SK-N-MC (cell line): ENCODE measurements around the gene HINT1.

Source experiments
- EZH2 ChIP-seq: fragments of 200-600 bp; sonication (generic); IDR thresholded peaks from one replicate; pipeline ENCODE4 v1.6.1; 2017; ENCODE audit warnings: antibody characterized with exemption
- POLR2AphosphoS5 ChIP-seq: IDR thresholded peaks from 2 replicates; pipeline ENCODE4 v1.6.1; 2012; ENCODE audit warnings: mild to moderate bottlenecking, low read depth, low read length, borderline replicate concordance

DNA sequence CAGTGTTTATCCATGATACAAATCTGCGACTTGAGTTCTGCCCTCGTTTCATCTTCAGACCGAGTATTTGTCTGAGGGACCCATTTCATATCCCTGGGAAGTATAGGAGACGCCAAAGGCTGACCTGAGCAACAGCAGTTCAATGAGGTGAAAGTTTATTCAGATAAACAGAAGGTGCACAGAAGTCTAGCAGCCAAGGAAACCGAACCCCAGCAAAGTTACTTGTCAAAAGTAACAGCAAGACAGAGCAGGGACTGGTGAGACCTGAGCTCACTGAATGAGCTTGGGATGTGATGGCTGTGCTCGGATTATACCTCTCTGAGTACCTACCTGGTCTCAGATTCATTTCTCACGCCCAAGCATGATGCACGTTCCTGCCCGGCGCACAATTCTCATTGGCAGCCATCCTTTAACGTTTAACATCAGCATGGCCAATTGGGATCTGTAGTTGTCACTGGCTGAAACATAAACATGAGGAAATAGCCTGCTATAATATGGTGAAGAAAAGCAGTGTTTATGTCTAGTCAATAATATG lies 6.3 kb upstream of the HINT1 start:
- TF ChIP-seq POLR2AphosphoS5 = no peak
- TF ChIP-seq EZH2 = no peak
